ENCODE measurements around the gene PDCD1. TPM values are rescaled to one million over a fixed set of nuclear protein-coding genes. Genes with fewer than 3 reads are reported as not detected.

The PDCD1 gene
- total and polyA plus RNA-seq, 10 of the 15 experiments (the other 5 are each of a cell fraction or from before 2014, with no cell fraction given) = 0.62 to 6.4 (median 2.9) TPM; not detected in 2

DNA sequence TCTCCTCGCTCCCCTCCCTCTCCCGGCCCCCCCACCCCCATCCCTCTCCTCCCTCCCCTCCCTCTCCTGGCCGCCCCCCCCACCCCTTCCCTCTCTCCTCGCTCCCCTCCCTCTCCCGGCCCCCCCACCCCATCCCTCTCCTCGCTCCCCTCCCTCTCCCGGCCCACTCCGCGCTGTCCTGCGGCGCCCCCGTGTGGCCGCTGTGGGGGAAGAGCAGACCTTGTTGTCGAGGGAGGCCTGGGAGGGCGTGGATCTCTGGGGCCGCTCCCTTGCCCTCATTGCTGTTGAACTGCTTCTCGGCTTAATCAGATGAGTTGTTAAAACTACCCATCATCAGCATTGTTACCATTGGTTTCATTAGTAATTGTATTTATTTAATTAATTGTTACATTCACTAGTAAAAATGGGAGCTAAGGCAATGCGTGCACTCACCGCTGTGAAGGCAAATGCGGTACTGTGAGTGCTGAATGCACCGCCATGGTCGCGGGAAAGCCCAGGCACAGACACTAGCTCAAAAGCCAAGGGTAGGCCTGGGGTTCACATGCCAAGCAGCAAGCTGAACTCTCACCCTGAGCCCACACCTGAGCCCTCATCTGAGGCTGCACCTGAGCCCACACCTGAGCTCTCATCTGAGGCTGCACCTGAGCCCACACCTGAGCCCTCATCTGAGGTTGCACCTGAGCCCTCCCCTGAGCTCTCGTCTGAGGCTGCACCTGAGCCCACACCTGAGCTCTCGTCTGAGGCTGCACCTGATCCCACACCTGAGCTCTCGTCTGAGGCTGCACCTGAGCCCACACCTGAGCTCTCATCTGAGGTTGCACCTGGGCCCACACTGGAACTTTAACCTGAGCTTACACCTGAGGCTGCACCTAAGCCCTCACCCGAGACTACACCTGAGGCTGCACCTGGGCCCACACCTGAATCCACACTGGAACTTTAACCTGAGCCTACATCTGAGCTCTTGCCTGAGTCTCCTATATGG lies 19.6 kb upstream of the PDCD1 start (continued):
- TF ChIP-seq SMC3 (IDR thresholded peaks at IDR 0.05; ENCODE audit: borderline replicate concordance, low read length) = peak; percentile 56; the same call in 1 of the 2 replicates
- TF ChIP-seq ASH2L (IDR thresholded peaks at IDR 0.05; ENCODE audit: borderline replicate concordance, low read depth) = no peak
- 0 out of 2 replicates have a peak, but pooled peaks have one; percentile 46 for TF ChIP-seq YY1 (IDR thresholded peaks at IDR 0.05; ENCODE audit: low read depth, low read length)
- no peak for TF ChIP-seq ZBTB40 (IDR thresholded peaks at IDR 0.05; ENCODE audit: borderline replicate concordance)

- no TSS peak for BruUV-seq (replicated peaks)
- TF ChIP-seq, protein P1, sequence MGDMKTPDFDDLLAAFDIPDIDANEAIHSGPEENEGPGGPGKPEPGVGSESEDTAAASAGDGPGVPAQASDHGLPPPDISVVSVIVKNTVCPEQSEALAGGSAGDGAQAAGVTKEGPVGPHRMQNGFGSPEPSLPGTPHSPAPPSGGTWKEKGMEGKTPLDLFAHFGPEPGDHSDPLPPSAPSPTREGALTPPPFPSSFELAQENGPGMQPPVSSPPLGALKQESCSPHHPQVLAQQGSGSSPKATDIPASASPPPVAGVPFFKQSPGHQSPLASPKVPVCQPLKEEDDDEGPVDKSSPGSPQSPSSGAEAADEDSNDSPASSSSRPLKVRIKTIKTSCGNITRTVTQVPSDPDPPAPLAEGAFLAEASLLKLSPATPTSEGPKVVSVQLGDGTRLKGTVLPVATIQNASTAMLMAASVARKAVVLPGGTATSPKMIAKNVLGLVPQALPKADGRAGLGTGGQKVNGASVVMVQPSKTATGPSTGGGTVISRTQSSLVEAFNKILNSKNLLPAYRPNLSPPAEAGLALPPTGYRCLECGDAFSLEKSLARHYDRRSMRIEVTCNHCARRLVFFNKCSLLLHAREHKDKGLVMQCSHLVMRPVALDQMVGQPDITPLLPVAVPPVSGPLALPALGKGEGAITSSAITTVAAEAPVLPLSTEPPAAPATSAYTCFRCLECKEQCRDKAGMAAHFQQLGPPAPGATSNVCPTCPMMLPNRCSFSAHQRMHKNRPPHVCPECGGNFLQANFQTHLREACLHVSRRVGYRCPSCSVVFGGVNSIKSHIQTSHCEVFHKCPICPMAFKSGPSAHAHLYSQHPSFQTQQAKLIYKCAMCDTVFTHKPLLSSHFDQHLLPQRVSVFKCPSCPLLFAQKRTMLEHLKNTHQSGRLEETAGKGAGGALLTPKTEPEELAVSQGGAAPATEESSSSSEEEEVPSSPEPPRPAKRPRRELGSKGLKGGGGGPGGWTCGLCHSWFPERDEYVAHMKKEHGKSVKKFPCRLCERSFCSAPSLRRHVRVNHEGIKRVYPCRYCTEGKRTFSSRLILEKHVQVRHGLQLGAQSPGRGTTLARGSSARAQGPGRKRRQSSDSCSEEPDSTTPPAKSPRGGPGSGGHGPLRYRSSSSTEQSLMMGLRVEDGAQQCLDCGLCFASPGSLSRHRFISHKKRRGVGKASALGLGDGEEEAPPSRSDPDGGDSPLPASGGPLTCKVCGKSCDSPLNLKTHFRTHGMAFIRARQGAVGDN (IDR thresholded peaks at IDR 0.05) = no peak
- no peak for TF ChIP-seq STAT3 (IDR thresholded peaks at IDR 0.05; ENCODE audit: low read depth, low read length)
- TF ChIP-seq ZZZ3 (IDR thresholded peaks at IDR 0.05; ENCODE audit: control insufficient read depth, insufficient read length, low read depth) = no peak
- no peak for TF ChIP-seq HSF1 (IDR thresholded peaks at IDR 0.05; ENCODE audit: low read depth, low read length)
- no peak overlapping the region for H3K4me2 ChIP-seq (ENCODE audit: control insufficient read depth, insufficient read depth)
- 35% methylated on average over 12 of the region's 16 CpGs for WGBS (ENCODE audit: insufficient coverage, insufficient replicate concordance, low lambda C conversion rate, missing lambda C conversion rate)
- H3K4me3 ChIP-seq = no peak overlapping the region
- SMC1A ChIA-PET (ENCODE audit: uncharacterized antibody, unreplicated experiment) = interaction anchor here (0.8 to 1.8 kb wide), 2 partner anchors 143 to 176 kb away, joined by 4 to 6 read pairs; partner anchors contain the start of genes D2HGDH and ING5
- no peak overlapping the region for H3K27ac ChIP-seq (ENCODE audit: control insufficient read depth, insufficient read depth)
- no peak overlapping the region for H2AFZ ChIP-seq (ENCODE audit: control insufficient read depth, low read depth, low read length)
- H3K9ac ChIP-seq (ENCODE audit: control insufficient read depth, insufficient read depth, low read length) = no peak overlapping the region
- H4K20me1 ChIP-seq (ENCODE audit: control insufficient read depth, insufficient read depth) = no peaks in the 10 kb centered on the region
- no peak for FAIRE-seq
- intact Hi-C loops (cut with micrococcal nuclease; ENCODE audit: unreplicated experiment) (no loop called here), in situ Hi-C loops (cut with MboI) (loop anchor here (5.0 to 10.0 kb wide), 3 partner anchors 175 to 525 kb away; partner anchors contain the start of gene ING5)
- POLR2A ChIA-PET = no interaction called here
- H3K79me2 ChIP-seq (ENCODE audit: control insufficient read depth, insufficient read depth, low read length) = no peaks in the 10 kb centered on the region
- ATAC-seq = no peak
- CTCF ChIA-PET = interaction anchor here (1.6 to 3.0 kb wide), 5 partner anchors 10 to 218 kb away, joined by 7 to 21 read pairs (median 10); partner anchors contain the start of genes D2HGDH and DTYMK
- DNase-seq (ENCODE audit: low read depth, low spot score) = no peak
- no peaks in the 10 kb centered on the region for H3K27me3 ChIP-seq (replicated peaks in 1 of 2; ENCODE audit: control insufficient read depth in 2 of 2, insufficient read depth in 2 of 2, low read length in 1 of 2)
- no peaks in the 10 kb centered on the region; the same call in 1 of the 3 replicates for H3K9me3 ChIP-seq (replicated peaks; ENCODE audit: control insufficient read depth, insufficient read depth, low read length)
- H3K4me1 ChIP-seq (ENCODE audit: control insufficient read depth, insufficient read depth, low read length) = peaks cover 6% of the 10 kb centered on the region
- RAD21 ChIA-PET (ENCODE audit: unreplicated experiment) = interaction anchor here (2.0 kb wide), 1 partner anchor 143 kb away, joined by 7 read pairs; the partner anchor contains the start of gene D2HGDH
- no peaks in the 10 kb centered on the region for H3K36me3 ChIP-seq (ENCODE audit: control insufficient read depth in 2 of 2, insufficient read depth in 2 of 2, low read length in 1 of 2)
These were observed 18.5 kb upstream of the PDCD1 start for GRCh38 chr2:241877197-241877685.
